Astrocyte (in vitro differentiated cells and primary cell): ENCODE measurements around the gene DNAH17. TPM values are rescaled to one million over a fixed set of nuclear protein-coding genes. Genes with fewer than 3 reads are reported as not detected.

Experiments used
- DNase-seq: peaks from one replicate; pipeline ENCODE4 v3.0.0-alpha.2; 2010; ENCODE audit warnings: low read depth
- FAIRE-seq: peaks from 2 replicates; lab custom pipeline; 2011; peaks lifted over from hg19 to GRCh38; lab: Jason Lieb, UNC
- H2AFZ ChIP-seq: 2 replicates; pipeline ENCODE4 v1.6.0; 2012; ENCODE audit warnings: low read depth, low read length, inconsistent platforms
- H3K27ac ChIP-seq: 2 replicates; pipeline ENCODE4 v1.5.1; 2011; ENCODE audit warnings: low read depth, low read length, inconsistent platforms
- H3K27me3 ChIP-seq: 2 replicates; pipeline ENCODE4 v1.6.0; 2011; ENCODE audit warnings: low read length, inconsistent platforms; ENCODE audit not compliant: insufficient read depth
- H3K36me3 ChIP-seq: 2 replicates; pipeline ENCODE4 v1.5.1; 2011; ENCODE audit warnings: low read length, inconsistent platforms; ENCODE audit not compliant: insufficient read depth
- H3K4me1 ChIP-seq: 2 replicates; pipeline ENCODE4 v1.5.1; 2011; ENCODE audit warnings: low read length, inconsistent platforms; ENCODE audit not compliant: insufficient read depth
- H3K4me2 ChIP-seq: 2 replicates; pipeline ENCODE4 v1.6.0; 2012; ENCODE audit warnings: low read length, inconsistent platforms
- H3K4me3 ChIP-seq: 2 replicates; pipeline ENCODE4 v1.5.1; 2011; ENCODE audit warnings: low read depth, mild to moderate bottlenecking, low read length, inconsistent platforms; ENCODE audit not compliant: insufficient read depth
- H3K79me2 ChIP-seq: 2 replicates; pipeline ENCODE4 v1.6.0; 2012; ENCODE audit warnings: mild to moderate bottlenecking, low read length, inconsistent platforms; ENCODE audit not compliant: insufficient read depth
- H3K9ac ChIP-seq: 2 replicates; pipeline ENCODE4 v1.6.0; 2012; ENCODE audit warnings: mild to moderate bottlenecking, low read length, inconsistent platforms
- H3K9me3 ChIP-seq: 2 replicates; pipeline ENCODE4 v1.5.1; 2012; ENCODE audit warnings: low read depth, mild to moderate bottlenecking, low read length, inconsistent platforms; ENCODE audit not compliant: insufficient read depth
- H4K20me1 ChIP-seq: 2 replicates; pipeline ENCODE4 v1.6.0; 2012; ENCODE audit warnings: low read length, inconsistent platforms; ENCODE audit not compliant: insufficient read depth
- H3K27ac Mint-ChIP-seq: one replicate; pipeline ENCODE4 v1.8.0; 2021; ENCODE audit warnings: mild to moderate bottlenecking, mixed read lengths; ENCODE audit not compliant: unreplicated experiment
- H3K27me3 Mint-ChIP-seq: one replicate; pipeline ENCODE4 v1.8.0; 2021; ENCODE audit warnings: low read depth, mixed read lengths; ENCODE audit not compliant: unreplicated experiment
- H3K36me3 Mint-ChIP-seq: one replicate; pipeline ENCODE4 v1.8.0; 2021; ENCODE audit warnings: low read depth, mixed read lengths; ENCODE audit not compliant: unreplicated experiment
- H3K4me1 Mint-ChIP-seq: one replicate; pipeline ENCODE4 v1.8.0; 2021; ENCODE audit warnings: low read depth, mixed read lengths; ENCODE audit not compliant: unreplicated experiment
- H3K4me3 Mint-ChIP-seq: one replicate; pipeline ENCODE4 v1.8.0; 2021; ENCODE audit warnings: mild to moderate bottlenecking, moderate library complexity, mixed read lengths; ENCODE audit not compliant: unreplicated experiment
- H3K9me3 Mint-ChIP-seq: one replicate; pipeline ENCODE4 v1.8.0; 2021; ENCODE audit warnings: mild to moderate bottlenecking, mixed read lengths; ENCODE audit not compliant: unreplicated experiment
- EZH2 ChIP-seq: IDR thresholded peaks from 2 replicates; pipeline ENCODE4 v1.6.1; 2012; ENCODE audit warnings: mild to moderate bottlenecking, low read length, inconsistent platforms; ENCODE audit not compliant: insufficient read depth
- total RNA-seq: library from RNA; stranded (reverse); gene quantifications from 2 replicates; pipeline ENCODE4 v1.2.1, GENCODE V29; 2021
- TF ChIP-seq, protein P1 (sequence below): IDR thresholded peaks from 2 replicates; pipeline ENCODE4 v1.5.1; 2011; ENCODE audit warnings: low read depth, mild to moderate bottlenecking, inconsistent platforms, low read length, moderate library complexity; ENCODE audit not compliant: insufficient read depth

DNAH17 gene
- total RNA-seq, 1 donor from 2014 or later: 0.14 TPM

DNA sequence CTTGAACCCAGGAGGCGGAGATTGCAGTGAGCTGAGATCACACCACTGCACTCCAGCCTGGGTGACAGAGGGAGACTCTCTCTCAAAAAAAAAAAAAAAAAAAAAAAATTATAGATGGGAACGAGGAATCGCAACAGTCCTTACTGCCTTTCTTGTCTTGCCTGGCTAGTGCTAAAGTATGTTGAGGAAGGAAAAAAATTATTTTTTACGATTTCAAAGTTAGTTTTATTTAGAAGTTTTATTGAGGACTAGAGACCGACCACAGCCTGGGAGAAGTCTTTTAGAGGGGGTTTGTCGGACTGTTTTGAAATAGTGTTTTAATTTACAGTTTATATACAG is 15.8 kb upstream of the DNAH17 start:
- FAIRE-seq (no peak), DNase-seq (no peak)
- no peak for TF ChIP-seq EZH2
- TF ChIP-seq, protein P1, sequence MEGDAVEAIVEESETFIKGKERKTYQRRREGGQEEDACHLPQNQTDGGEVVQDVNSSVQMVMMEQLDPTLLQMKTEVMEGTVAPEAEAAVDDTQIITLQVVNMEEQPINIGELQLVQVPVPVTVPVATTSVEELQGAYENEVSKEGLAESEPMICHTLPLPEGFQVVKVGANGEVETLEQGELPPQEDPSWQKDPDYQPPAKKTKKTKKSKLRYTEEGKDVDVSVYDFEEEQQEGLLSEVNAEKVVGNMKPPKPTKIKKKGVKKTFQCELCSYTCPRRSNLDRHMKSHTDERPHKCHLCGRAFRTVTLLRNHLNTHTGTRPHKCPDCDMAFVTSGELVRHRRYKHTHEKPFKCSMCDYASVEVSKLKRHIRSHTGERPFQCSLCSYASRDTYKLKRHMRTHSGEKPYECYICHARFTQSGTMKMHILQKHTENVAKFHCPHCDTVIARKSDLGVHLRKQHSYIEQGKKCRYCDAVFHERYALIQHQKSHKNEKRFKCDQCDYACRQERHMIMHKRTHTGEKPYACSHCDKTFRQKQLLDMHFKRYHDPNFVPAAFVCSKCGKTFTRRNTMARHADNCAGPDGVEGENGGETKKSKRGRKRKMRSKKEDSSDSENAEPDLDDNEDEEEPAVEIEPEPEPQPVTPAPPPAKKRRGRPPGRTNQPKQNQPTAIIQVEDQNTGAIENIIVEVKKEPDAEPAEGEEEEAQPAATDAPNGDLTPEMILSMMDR: no peak
- H4K20me1 ChIP-seq: no peaks in the 10 kb centered on the region
- Mint-ChIP-seq H3K4me3 (no peak overlapping the region), H3K9me3 (peaks cover 2% of the 10 kb centered on the region), H3K4me1 (peaks cover 43% of the 10 kb centered on the region), H3K27me3 (no peaks in the 10 kb centered on the region), H3K27ac (peak overlapping the region; percentile 96), H3K36me3 (peaks cover 2% of the 10 kb centered on the region)
- H3K27me3 ChIP-seq: no peaks in the 10 kb centered on the region
- peak overlapping the region; percentile 58 for H3K4me2 ChIP-seq
- H3K27ac ChIP-seq: peak overlapping the region; percentile 14
- no peak overlapping the region for H3K9ac ChIP-seq
- H3K79me2 ChIP-seq: no peaks in the 10 kb centered on the region
- no peak overlapping the region for H3K4me3 ChIP-seq
- H2AFZ ChIP-seq: no peak overlapping the region
- H3K9me3 ChIP-seq: no peaks in the 10 kb centered on the region
- H3K4me1 ChIP-seq: peaks cover 11% of the 10 kb centered on the region
- H3K36me3 ChIP-seq: no peaks in the 10 kb centered on the region

DNA sequence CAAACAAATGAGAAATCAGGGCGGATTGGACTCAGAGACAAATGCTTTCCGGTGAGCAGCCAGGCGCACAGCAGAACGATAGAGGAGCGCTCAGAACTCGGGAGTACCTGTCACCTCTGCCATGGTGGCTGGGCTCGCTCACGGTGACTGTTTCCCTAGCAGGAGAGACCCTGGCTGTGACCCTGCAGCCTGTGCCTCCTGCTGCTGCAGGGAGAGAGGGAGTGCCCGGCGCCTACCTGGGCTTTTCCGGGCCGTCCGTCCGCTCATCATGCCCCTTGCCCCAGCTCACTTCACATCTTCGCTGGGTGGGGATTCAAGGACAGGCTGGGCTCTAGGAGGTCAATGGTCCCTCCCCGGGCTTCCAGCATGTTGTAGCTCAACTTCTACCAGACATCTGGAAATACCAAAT is 14.1 kb upstream of the DNAH17 start:
- Histone ChIP-seq H3K27ac (no peak overlapping the region), H3K4me2 (no peak overlapping the region), H3K36me3 (no peaks in the 10 kb centered on the region), H3K9me3 (no peaks in the 10 kb centered on the region), H3K4me3 (no peak overlapping the region), H2AFZ (no peak overlapping the region), H3K27me3 (no peaks in the 10 kb centered on the region), H3K79me2 (no peaks in the 10 kb centered on the region), H3K9ac (no peak overlapping the region), H3K4me1 (peaks cover 8% of the 10 kb centered on the region), H4K20me1 (no peaks in the 10 kb centered on the region)
- Mint-ChIP-seq H3K27ac (no peak overlapping the region), H3K4me1 (peaks cover 28% of the 10 kb centered on the region), H3K36me3 (no peaks in the 10 kb centered on the region), H3K4me3 (no peak overlapping the region), H3K27me3 (peaks cover 14% of the 10 kb centered on the region), H3K9me3 (peaks cover 2% of the 10 kb centered on the region)
- no peak for FAIRE-seq
- DNase-seq: no peak
- TF ChIP-seq, protein P1: no peak
- TF ChIP-seq EZH2: no peak

DNA sequence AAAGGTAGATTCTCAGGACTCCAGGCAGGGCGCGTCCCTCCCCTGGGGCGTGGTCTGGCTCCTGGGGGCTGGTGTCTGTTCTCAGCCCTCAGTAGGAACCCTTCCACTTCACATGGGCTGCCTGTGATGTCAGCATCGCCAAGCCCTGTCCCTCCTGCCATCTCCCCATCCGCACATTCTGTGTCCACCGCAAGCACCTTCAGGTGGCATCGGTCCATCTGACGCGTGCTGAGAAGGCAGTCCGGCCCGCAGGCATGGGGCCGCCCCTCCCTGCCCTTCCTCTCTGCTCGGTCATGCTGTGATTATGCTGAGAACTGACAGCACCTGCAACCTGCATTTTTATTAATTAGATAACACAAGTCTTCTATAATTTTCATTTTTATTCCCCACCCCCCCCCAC is 12.7 kb upstream of the DNAH17 start:
- no peak for FAIRE-seq

More for the DNA sequence above, 12.7 kb upstream of the DNAH17 start:
- DNase-seq: no peak
- peaks cover 25% of the 10 kb centered on the region for H3K27me3 Mint-ChIP-seq
- H3K4me3 Mint-ChIP-seq: no peak overlapping the region
- H3K36me3 ChIP-seq: no peaks in the 10 kb centered on the region
- no peak overlapping the region for H3K4me2 ChIP-seq
- no peak overlapping the region for H3K4me3 ChIP-seq
- H3K27ac ChIP-seq: no peak overlapping the region
- no peak overlapping the region for H3K9ac ChIP-seq
- no peaks in the 10 kb centered on the region for H3K9me3 ChIP-seq
- peaks cover 23% of the 10 kb centered on the region for H3K4me1 Mint-ChIP-seq
- no peaks in the 10 kb centered on the region for H3K27me3 ChIP-seq
- TF ChIP-seq, protein P1: no peak
- TF ChIP-seq EZH2: no peak
- H4K20me1 ChIP-seq: no peaks in the 10 kb centered on the region
- H3K36me3 Mint-ChIP-seq: no peaks in the 10 kb centered on the region
- H3K27ac Mint-ChIP-seq: no peak overlapping the region
- peaks cover 2% of the 10 kb centered on the region for H3K9me3 Mint-ChIP-seq
- H3K4me1 ChIP-seq: peaks cover 8% of the 10 kb centered on the region
- H3K79me2 ChIP-seq: no peaks in the 10 kb centered on the region
- no peak overlapping the region for H2AFZ ChIP-seq
